NCI-H510A (cell line): ENCODE data around the gene DLG5.

Source experiments
- DNase-seq: peaks from one replicate; lab custom pipeline; 2025; lab: John Stamatoyannopoulos, UW

DLG5 gene

GRCh38 chr10:77889277-77889903 lies 37.2 kb downstream of the DLG5 start:
- peak; percentile 86 for DNase-seq

DNA sequence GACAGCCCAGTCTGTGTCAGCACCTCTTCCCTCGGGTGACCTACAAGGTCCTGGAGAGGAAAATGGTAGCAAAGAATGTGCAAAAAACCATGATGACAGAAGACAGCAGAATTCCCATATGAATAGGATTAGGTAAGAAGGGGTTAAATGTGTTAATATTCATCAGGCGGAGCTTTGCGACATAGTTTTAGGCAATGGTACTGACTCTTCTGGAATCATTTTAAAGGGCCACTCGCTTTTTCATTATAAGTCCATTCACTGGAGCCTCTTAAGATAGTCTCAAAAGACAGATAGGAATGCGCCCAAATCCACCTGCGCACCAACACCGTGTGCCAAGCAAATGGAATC lies 38.2 kb downstream of the DLG5 start:
- no peak for DNase-seq

DNA sequence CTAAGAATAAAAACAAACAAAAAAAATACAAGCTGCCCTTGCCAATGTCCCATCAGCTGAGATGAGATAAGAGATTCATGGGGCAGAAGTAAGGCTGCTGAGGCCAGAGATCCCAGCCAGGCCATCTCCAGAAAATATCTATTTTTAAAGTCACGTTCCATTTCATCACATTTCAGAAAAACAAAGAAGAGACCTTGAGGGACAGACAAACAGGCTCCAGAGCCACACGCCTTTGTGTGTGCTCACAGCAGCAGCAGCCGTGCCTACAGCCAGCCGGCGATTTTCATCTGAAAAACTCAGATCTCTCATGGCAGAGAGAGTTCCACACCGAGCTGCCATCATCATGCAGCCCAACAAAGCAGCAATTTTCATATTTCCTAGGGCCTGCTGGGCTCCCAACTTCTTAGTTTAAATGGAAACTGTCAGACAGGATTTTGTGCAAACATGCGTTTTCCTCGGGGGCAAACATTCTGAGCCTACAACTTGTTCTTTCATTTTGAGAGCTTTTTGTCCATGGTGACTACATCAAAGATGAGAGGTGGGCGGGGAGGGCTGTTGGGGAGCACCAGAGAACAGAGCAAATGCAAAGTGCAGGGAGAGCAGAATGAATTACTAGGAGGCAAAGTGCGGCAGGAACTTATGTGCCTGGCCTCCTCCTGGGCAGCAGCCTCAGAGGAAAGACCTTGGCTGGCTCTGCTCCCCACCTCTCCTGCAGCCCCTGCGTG lies 38.8 kb downstream of the DLG5 start:
- DNase-seq, result no peak

DNA sequence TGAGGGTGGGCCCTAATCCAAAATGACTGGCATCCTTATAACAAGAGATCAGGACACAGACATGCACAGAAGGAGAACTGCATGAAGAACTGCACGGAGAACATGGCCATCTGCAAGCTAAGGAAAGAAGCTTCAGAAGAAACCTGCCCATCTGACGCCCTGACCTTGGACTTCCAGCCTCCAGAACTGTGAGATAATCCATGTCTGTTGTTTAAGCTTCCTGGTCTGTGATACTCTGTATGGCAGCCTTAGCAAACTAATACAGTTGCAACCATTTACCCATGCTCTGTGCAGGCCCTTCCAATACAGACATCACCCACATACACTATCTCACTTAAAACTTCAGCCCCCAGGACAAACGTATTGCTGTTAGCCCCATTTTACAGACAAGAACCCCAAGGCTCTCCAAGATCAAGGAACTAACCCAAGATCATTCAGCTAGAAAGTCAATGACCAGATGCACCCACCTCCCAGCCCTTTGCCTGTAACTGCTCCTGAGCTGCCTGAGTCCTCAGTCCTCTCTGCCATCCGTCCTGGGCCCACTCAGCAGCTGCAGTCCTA lies 39.7 kb downstream of the DLG5 start:
- no peak for DNase-seq

DNA sequence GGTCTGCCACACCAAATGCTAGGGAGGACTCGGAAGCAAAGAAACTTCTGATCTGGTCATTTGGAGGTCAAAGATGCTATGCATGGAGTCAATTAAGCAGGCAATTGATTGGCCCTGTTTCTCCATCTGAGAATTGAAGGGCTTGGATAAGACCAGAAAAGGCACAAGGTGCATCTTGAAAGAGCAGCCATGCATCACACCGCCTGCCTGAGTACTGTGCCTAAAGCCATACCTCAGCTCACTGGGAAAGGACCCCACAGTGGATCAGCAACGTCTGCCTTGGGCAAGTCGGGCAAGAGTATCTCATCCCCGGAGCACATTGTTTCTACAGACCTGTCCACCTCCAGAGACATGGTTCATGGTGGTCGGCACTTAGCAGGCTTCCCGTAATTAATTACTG lies 42.4 kb downstream of the DLG5 start:
- no peak for DNase-seq

DNA sequence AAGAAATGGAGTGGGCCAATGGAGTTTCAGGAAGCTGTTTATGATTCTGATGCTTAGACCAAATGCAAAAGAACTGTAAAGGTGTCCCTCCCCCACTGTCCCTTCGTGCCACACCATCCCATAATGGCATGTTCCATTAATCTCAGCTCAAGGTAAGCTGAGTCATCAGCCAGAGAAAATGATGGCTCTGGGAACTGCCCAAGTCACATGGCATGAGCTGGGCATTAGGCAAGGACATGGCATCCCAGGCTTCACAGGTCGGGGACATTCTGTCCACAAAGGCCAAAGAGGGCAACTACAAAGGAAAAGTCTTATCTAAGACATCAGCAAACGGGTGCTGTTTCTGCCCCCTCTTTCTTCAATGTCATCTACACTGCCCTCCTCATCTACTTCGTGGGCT lies 44.9 kb downstream of the DLG5 start:
- no peak for DNase-seq

DNA sequence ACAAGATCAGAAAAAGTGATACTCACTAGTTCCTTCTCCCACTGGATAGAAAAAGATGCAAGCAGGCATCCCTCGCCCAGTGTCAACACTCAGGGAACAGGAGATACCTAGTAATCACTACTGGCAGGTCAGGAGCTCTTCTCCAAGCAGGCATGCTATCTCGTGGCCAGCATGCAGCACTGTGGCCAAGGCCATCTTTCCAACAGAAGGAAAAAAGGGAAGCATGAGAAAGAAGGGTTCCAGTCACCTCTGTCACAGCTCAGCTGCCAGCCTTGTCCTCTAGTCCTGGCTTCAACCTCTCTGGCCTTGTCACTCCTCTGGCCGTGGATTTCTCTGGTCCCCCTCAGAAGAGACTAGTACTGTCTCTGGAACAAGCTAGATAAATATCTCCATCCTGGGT lies 45.3 kb downstream of the DLG5 start:
- DNase-seq, result no peak

DNA sequence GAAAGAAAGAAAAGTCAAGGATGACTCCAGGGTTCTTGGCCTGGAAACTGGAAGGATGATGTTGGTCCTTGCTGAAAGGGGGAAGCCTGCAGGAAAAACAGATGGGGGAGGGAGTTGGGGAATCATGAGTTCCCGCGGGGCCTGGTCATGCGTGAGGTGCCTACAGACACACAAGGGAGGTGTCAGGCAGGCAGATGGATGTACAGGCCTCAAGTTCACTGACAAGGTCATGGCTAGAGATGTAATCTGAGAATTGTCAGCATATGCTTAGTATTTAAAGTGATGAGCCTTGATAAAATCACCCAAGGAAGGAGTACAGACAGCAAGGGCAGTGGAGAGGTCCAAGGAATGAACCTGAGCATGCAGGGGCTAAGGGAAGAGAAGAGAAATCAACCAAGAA lies 46.8 kb downstream of the DLG5 start:
- DNase-seq, result no peak

DNA sequence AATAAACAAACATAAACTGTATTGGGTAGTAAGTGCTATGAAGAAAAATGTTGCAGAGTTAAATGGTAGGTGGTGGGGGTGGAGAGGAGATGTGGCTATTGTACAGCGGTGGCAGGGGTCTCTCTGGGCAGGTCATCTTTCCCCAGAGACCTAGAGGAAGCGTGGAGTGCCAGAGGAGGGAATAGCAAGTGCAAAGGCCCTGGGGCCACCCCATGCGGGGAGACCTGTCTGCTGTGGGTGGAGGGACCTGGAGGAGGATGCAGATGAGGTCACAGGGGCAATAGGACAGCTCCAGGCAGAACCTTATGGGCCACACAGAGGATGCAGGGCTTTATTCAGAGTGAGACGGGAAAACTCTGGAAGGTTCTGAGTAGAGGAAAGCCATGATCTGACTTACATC lies 47.5 kb downstream of the DLG5 start:
- no peak for DNase-seq

DNA sequence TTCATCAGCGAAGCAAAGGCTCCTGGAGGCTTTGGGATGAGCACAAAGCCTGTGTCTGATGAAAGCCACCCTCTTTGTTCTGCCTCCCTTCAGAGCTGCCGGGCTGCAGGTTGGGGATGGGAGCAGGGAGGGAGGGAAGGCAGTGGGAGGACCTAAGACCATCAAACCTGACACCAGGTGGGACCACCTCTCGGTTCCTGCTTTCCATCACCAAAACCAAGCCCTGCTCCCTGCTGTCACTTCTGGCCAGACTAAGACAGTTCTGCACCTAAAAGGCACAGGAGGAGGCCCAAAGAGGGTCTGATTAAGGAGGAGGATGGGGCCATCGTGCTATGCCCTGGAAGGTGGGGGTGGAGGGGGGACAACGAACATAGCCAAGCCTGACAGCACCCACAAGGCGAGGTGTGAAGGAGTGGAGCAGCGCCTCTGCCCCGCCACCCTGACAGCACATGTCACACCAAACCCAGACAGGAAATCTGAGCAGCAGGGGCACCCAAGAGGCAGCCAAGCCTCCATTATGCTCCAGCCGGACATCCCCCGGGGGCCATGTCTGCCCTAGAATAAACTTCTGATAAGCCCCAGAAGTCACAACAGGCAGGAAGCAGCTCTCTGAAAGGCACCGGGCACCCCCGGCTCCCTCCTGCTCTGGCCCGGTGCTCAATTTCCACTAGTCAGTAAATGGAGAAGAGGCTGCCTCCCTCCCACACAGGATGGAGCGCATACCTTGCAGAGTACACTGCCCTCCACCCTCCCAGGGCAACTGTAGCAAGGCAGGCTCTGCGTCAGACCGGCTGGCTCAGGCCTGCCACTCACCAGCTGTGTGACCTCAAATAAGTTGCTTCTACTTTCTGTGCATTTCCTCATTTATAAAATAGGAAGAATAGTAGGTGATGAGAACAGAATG lies 48.9 kb downstream of the DLG5 start:
- DNase-seq, result peak; percentile 57

DNA sequence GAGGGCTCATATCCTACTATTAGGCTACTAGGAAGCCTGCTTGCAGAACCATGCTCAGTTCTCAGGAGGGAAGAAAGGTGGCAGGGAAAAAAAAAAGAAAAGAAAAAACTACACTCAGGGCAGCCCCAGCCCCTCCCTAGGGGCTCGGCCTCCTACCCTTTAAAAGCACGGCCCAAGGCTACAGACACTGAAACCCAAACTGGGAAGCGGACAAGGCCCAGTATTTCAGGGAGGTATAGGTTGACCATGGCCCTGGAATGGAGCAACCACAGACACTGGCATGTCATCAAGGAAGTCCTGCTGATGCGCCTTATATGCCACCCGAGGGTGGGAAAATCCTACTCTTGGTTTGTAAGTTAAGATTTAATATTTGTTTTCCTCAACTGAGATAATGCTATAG lies 50.8 kb downstream of the DLG5 start:
- no peak for DNase-seq

DNA sequence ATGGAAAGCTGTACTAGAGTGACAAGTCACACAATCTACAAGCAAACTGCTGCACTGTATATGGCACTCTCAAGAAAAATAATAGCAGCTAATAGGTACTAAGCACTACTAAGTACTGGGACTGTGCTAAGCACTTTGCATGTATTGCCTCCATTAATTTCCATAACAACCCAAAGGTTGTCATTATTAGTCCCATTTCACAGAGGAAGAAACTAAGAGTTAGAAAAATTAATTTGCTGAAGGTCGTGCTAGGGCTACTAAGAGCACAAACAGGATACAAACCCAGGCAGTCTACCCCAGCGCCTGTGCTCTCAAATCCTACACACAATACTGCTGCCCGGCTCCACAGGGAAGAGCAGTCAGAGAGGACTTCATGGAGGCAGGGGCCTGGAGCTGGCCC lies 51.7 kb downstream of the DLG5 start:
- DNase-seq, result no peak

DNA sequence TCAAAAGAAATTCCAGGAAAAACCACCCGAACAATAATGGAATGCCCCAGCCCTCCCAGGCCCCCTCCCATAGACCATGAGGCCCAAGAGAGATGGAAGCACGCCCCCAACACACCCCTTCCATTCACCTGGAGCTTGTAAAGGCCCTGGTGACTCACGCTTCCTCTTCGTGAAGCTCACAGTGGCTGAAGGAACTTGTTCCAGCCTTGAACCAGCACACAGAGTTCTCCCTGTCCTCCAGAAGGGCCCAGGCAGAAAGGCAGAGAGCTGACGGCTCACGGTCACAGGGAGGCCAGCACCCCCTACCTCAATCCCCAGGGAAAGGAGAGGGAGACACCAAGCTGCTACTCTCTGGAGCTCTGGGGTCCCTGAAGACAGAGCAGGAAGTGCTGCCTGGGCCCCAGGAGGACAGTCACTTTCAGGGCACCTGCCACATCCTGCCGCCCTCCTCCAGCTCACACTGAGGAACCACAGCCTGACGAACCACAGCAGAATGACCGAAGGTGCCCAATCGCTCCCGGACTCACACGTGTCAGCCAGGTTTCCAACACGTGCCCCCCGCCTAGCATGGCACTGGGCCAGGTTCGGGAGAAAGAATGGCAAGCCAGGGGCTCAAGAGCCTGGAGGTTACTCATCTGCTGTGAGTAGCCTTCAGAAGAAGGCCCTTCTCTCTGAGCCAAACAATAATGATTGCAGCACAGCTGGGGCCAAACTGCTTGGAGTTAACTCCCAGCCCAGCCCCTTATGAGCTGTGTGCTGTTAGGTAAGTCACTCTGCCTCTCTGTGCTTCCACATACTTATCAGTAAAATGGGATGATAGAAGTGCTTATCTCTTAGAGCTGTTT lies 52.8 kb downstream of the DLG5 start:
- DNase-seq, result peak; percentile 47

DNA sequence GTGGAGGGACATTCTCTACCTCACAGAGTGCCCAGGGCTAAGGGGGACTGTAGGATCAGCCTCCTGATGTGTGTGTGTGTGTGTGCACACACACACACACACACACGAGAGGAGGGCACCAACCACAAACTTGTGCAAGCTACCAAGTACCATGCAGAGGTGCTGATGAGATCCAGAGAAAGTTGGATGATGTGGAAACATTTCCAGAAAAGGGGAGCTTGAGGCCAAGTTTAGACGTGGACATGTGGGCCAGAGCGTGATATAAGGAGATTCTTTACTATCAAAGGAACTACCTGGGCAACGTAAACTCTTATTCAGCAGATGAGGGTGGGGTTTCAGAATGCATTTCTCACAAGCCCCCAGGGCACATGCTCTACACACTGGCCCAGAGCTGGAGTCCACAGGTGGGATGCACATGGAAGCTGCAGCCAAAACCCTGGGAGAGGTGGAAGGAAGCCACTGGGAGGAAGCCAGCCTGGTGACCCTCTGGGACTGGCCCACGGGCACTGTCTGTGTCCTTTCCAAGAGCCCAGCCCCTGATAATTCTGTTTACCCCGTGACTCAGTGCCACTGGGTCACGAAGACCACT lies 53.5 kb downstream of the DLG5 start:
- no peak for DNase-seq

DNA sequence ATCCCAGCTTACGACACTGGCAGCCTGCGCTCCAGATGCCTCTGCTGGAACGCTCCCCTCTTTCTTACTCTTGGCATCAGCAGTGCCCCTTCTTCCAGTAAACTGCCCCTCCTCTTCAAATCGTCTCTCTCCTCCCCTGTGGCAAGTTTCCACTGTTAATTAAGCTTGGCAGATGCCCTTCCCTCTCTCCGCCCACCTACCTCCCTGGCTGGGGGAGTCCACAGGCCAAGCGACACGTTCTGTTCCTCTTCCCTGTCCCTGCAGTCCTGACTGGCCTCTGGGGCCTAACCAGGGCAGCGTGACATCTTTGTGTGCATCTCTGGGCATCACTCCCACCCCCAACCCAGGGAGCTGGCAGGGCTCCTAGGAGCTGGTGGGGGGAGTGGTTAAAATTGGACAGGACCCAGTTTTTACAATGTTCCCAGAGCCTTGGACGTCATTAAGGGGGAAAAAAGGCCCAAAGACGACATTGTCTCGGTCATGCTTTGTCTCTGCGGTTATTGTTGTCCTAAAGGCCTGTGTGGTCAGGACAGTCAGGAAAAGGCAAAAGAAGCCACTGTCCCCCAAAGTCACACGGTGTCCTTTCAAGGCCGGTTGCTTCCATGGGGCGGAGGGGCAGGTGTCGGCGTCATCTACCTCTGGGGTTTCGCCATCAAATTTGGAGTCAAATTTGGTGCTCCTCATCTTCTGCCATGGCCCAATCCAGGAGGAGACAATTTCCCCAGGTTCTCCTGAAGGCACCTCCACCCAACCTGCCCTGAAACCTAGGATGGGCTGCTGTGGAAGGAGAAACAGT lies 54.2 kb downstream of the DLG5 start:
- DNase-seq, result no peak

DNA sequence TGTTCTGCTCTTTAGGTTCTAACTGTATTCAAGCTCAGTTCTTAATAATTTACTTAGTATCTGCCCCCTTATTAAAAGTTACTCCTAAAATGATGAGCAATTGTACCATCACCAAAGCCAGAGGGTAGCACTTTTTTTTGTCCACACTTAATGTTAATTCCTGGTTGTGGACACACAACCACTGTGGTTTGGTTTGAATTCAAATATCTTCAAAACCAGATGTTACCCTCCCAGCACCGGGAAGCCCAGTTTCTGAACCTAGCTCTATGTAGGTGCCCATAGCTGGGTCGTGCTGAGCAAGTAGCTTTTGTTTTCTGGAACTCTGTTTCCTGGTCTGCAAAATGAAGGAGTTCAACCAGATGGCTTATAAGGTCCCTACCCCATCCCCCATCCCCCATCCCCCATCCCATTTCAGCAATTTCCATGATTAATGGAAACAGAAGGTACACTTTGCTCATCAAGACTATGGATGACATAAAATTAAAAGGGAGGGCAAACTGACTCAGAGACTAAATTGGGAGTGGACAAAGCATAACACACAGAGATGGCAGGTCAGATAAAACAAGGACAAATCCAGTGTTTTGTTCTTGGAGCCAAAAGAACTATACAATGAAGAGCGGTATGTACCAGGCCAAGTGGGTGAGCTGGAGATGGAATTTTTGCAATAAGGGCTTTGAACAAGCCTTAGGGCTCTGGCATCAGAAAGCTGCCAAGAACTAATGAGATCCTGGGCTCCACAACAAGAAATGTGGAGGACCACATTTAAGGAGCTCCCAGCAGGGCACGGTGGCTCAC lies 56.7 kb downstream of the DLG5 start:
- DNase-seq, result no peak

GRCh38 chr10:77868523-77868922 lies 58.0 kb downstream of the DLG5 start:
- DNase-seq, result no peak

GRCh38 chr10:77867124-77867719 lies 59.3 kb downstream of the DLG5 start:
- no peak for DNase-seq

DNA sequence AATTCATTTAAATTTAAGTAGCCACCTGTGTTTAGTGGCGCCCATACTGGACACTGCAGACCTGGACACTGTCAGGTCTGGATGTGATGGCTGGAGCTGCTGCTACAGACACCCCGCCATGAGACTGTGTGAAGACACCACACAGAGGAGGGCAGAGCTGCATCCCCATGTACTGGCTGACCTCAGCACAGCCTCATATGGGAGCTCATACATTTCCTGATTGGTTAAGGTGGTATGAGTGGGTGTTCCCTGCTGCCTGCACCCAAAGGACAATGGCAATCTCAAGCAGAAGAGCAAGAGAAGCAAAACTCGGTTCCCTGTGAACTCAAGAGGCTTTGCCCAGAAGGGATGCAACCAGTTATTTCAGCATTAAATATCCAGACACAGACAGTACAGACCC lies 60.0 kb downstream of the DLG5 start:
- peak; percentile 32 for DNase-seq
